HS-5 (cell line): ENCODE data around the gene UNC5B.
"Not testable (repeated sequence)": the region's sequence is repeated elsewhere in the genome, so short reads cannot be mapped to it uniquely, and the experiment has no call there.

Source experiments
- DNase-seq: peaks from one replicate; pipeline ENCODE4 v3.0.0-alpha.2; 2012; ENCODE audit warnings: low read depth

UNC5B gene

DNA sequence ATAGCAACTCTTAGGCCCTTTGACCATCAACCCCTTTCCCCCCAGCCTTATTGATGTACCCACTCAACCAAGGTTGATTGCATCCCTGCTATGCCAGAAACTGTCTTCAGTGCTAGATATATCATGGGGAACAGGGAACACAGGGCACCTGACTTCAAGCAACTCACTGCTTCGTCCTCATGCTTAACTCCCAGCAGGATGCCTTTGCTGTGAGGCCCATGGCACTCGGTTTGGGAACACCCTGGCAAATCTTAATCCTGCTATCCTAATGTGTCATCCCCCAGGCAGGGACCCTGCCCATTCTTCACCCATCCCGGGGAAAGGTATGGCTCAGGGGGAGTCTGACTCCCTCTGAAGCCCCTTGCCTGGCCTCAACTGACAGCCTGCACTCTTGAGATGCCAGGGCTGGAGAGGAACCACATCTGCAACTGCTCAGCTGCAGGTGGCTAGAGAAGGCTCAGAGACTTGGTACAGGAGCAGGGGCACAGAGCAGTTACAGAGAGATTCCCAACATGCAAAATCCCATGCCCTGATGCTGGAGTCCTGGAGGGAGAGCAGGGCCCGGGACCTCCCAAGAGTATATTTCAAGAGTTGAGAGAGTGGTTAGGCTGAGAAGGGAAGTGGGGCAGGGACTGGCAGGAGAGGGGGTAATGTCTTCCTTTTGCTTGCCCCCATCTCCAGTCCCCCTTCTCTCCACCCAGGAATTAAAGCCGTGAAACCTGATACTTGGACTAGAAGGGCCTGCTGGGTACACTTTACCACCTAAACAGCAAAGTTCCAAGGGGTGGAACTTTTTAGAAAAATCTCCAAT lies 2.4 kb upstream of the UNC5B start:
- DNase-seq = no peak

- no peak for DNase-seq
Measured at GRCh38 chr10:71210542-71210871, 1.9 kb upstream of the UNC5B start.

GRCh38 chr10:71211053-71211452 lies 1.3 kb upstream of the UNC5B start:
- DNase-seq = no peak

DNA sequence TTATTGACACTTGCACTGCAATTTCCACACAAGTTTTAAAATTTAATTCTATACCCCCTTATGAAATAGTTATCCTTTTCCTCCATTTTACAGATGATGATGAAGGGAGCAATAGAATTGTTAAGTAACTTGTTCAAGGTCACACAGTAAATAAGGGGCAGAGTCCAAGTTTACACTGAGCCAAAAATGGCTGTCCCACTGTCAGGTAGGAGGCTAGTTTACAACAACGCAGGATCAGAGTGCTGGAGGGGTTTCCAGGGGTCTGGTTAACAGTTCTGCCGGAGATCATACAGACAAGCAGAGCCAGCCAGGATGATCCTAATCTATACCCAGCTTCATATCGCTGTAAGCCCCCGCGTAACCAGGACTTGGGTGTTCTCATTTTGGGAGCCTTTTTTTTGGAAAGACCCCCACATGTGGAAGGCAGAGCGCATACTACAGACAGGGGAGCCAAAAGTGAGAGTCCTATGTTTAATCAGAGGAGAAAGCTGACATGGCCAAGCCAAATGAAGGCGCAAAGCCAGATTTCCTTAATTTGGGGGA lies 524 bp upstream of the UNC5B start:
- no peak for DNase-seq

DNA sequence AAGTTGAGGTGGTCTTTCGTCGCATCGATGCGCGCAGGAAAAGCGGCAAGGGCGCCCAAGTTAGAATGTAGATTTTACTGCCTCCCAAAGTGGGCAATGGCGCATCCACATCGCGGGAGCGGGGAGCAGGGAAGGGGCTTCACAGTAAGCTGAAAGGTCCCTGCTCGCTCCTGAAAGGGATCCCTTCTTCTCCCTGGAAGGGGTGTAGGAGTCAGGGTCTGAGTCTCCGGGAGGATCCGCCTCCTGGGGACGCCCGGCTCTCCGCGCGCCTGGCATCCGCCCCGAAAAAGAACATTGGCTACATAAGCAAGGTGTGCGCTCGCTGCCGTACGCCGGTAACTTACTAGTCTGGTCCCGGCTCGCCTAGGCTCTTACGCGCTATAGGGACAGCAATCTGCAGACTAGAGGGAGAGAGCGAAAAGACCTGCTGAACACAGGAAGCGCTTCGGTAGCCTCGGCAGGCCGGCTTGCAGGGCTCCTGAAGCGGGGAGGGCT lies 804 bp downstream of the UNC5B start:
- no peak for DNase-seq

DNA sequence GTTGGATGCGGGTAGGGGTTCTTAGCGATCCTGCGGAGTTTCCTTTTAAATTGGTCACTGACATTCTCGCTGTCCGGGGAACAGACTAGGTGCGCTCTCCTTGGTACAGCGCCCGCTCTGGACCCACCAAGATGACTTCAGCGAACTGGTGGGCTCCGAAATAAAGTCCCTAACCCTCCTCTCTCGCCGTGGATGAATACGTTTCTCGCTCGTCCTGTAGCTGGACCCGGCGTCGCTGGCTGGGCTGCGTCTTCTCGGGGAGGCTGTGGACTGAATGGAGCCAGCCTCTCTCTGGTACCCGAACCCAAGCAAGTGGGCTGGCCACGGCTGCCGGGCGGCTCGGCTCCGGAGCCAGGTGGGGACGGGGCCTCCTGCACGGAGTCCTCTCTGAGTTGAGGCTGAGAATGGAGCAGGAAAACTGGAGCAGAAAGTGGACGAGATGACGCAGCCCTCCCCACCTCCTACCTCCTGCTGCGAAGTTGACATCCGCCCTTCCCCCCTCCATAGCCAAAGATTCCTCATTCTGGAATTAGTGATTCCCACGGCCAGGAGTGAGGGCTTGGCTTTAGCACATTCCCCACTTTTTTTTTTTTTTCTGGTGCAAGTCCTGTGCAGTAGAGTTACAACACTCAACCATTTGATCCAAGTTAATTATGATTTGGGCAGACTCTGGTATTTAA lies 1.5 kb downstream of the UNC5B start:
- no peak for DNase-seq

GRCh38 chr10:71214641-71215559 lies 2.5 kb downstream of the UNC5B start:
- DNase-seq = no peak

DNA sequence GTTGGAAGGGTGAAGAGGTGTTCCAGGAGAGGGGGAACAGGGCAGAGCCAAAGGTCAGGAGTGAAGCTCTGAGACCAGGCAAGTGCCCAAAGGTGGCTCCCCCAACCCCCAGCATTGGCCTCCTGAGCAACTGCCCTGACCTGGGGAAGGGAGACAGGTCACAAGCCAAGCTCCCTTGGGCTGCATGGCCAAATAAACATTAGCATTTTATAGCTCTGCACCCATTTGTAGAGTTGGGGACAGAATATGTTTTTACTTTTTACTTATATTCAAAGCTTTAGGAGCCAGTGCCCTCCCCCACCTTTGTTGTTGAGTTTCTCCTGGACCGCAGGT lies 4.0 kb downstream of the UNC5B start:
- DNase-seq = no peak

DNA sequence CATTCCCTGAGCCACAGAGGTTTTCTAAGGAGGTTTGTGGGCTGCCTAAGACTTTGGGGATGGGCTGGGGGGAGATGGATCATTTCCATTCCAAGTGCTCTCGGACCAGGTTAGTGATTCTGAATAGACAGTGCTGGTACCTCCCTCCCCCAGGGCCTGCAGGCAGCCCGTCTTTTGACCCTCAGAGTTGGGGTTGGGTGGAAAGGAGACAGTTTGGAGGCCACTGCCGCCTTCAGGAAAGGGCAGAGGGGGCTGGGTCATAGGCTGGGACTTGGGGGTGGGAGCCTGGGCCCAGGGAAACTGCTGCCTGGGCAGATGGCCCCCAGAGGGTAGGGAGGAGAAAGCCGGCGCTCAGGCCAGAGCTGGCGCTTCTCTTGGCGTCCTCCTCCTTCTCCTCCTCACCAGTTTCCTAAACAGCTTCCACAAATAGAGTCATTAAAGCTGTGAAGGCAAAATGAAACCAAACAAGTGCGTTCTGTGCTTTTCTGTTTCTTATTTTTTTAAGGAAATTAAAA lies 4.4 kb downstream of the UNC5B start:
- DNase-seq = no peak

DNA sequence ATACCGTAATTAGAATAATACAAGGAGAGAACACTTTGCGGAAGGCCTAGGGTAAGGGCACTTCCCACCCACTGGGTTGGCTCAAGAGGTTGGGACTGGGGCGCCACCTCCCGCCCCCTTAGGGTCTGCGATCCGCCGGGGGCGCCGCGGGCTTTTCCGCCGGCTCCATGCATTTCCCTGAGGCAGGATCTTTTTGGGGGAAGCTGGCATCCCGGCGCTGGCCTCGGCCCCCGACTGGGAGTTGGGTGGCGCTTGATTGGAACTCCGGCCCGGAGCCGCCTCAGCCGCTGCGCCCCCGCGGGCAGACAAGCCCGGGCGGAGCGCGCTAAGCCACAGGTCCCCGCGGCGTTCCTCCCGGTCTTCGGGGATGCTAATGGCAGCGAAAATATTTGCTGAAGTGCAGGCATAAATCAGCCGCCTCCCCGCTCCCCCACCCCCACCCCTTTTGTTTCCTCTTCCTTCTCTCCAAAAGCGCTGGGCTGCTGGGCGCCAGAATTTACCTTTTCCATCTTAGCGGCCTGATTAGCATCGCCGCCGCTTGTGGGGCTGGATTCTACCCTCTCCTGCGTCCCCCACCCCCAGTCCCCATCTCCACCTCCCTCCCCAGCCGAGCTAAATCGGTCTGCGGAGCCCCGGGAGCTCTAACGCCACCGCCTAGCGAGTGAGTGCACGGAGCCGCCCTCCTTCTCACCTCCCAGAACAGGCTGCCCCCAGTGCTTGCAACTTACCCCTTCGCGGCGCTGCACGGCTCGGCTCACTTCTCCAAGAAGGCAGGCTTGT lies 5.1 kb downstream of the UNC5B start:
- no peak for DNase-seq

DNA sequence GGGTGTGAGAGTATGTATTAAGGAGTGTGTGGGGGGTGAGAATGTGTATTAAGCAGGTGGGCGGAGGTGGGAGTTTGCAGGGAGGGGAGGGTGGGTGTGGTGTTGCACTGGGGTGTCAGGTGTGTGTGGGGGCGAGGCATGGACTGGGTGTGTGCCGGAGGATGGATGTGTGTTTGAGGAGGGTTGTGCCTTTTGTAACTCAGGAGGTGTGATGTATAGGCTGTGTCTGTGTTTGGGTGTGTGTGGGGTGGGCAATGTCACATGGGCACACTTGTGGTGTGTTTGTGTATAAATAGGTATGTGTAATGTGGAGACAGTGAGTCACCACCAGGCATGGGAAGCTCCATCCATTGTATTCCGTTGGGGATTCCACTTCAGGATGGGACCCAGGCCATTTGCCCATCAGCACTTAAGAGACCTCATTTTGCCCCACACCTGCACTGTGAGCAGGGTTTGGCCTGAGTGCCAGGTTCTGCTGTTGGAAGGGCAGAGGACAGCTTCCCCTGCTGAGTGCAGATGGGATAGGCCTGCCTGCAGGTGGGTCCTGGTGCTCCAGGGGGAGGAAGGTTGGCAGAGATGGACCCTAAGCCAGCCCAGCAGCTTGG lies 5.8 kb downstream of the UNC5B start:
- no peak for DNase-seq

DNA sequence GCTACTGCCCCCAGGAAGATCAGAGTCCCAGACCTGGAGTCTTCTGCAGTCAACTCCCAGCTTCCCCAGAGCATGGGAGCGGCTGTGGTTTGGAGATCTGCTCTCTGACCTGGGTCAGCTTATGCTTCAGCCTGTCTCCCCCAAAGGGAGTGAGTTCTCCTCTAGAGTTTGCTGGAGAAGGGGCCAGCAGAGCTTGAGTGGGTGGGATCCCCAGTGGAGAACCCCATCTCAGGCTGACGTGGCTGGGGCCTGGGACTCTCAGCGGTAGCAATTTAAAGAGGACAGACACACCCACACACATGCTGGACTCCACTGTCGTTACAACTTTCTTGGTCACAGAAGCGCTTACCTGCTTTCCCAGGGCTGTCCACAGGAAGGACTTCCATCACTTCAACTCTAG lies 6.3 kb downstream of the UNC5B start:
- no peak for DNase-seq

DNA sequence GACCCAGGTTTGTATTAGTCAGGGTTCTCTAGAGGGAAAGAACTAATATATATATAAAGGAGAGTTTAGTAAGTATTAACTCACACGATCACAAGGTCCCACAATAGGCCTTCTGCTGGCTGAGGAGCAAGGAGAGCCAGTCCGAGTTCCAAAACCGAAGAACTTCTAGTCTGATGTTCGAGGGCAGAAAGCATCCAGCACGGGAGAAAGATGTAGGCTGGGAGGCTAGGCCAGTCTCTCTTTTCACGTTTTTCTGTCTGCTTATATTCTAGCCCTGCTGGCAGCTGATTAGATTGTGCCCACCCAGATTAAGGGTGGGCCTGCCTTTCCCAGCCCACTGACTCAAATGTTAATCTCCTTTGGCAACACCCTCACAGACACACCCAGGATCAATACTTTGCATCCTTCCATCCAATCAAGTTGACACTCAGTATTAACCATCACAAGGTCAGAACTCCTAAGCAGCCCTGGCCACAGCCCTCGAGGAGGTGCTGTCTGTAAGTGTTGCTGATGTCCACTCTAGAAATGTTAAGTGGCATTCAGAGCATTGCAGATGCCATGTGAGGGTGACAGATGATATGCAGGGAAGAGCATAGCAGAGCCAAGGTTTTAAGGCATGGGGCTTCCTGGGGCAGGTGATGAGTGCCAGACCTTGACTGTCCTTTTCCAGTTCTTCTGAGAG lies 7.0 kb downstream of the UNC5B start:
- DNase-seq = not testable (repeated sequence)

DNA sequence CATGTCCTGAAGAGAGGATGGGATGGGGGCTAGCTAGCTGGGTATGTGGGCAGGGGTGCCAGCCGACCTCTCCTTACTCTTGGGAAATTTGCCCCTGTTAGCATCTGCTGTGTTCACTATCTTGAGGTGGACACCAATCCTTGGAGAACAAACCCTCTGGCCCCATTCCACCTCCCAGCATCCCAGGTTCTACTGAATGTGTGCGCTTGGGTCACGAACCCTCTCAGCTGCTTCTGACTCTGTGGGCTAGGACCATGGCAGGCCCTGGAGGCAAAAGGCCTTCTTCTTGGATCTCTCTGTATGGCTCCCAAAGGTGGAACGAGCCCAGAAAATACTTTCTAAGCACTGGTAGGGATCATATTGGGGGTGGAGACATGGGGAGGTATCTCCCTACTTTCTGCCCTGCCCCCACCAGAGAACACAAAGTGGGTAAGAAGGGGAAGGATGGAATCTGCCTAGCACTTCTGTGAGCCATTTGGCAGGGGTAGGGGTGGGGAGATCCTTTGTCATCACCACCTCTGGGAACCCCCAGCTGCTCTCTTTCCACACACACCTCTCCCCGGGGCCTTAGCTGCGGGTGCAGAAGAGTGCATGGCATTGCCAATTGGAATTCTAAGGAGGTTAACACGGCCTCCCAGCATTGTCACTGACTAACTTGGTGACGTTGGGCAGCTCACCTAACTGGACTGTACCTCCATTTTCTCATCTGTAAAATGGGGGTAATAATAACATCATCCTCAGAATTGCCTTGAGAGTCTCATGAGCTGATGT lies 7.7 kb downstream of the UNC5B start:
- no peak for DNase-seq

- DNase-seq = no peak
Measured at GRCh38 chr10:71220689-71221540, 8.5 kb downstream of the UNC5B start.

DNA sequence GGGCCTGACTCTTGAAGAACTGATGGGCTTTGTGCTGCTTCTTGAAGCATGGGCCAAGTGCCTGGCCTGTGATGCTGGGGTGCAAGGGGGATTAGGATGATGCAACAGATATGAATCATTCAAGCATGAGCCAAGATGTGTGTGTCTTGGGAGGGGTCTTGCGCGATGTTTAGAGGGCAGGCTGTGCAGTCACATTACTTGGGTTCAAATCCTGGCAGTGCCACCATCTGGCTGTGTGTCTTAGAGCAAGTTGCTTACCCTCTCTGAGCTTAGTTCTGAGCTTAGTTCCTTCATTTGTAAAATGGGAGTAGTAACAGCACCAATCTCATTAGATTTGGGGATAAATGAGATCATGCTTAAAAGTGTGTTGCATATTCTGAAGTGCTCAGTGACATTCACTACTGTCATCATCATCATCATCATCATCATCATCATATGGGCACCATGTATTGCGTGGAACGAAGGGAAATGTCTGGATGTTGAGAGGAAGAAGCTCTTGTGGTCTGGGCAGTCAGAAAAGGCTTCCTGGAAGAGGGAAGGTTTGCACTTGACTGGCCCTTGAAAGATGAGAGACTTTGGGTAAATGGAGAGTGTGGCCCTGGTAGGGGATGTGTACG lies 9.3 kb downstream of the UNC5B start:
- no peak for DNase-seq

GRCh38 chr10:71222601-71223346 lies 10.4 kb downstream of the UNC5B start:
- no peak for DNase-seq
